HepG2 (cell line): ENCODE data around the gene POGLUT2. TPM values are rescaled to one million over a fixed set of nuclear protein-coding genes. Genes with fewer than 3 reads are reported as not detected.

Source experiments
- ATAC-seq: fragments of 200-7000 bp; cut with Tn5 transposase; 3 replicates; pipeline ENCODE4 v1.9.1; 2020; ENCODE audit warnings: mild to moderate bottlenecking, moderate library complexity
- BruUV-seq: library from RNA; stranded (reverse); fragments of 400-500 nt; replicated peaks from 2 replicates; lab custom pipeline; 2021; lab: Mats Ljungman, UMichigan
- CTCF ChIA-PET: fragments of 300-600 bp; formaldehyde crosslinking; extraction: SDS; loops from one replicate; lab custom pipeline; 2021; ENCODE audit warnings: low total read pairs, inconsistent platforms, low intra/inter-chr PET ratio; lab: Yijun Ruan, JAX
- POLR2A ChIA-PET: fragments of 350-600 bp; sonication (Branson Sonifier 250); formaldehyde crosslinking; loops from one replicate; lab custom pipeline; 2020; ENCODE audit warnings: antibody characterized with exemption, inconsistent platforms; lab: Yijun Ruan, JAX
- DNase-seq: peaks from one replicate; pipeline ENCODE4 v3.0.0-alpha.2; 2015; ENCODE audit warnings: low spot score
- FAIRE-seq: peaks from 3 replicates; lab custom pipeline; 2011; peaks lifted over from hg19 to GRCh38; lab: Jason Lieb, UNC
- H2AFZ ChIP-seq: one replicate; pipeline ENCODE4 v1.6.1; 2011; ENCODE audit warnings: low read length, inconsistent platforms
- H3K27ac ChIP-seq: fragments of 300-600 bp; 3 replicates; pipeline ENCODE4 v1.8.0; 2011; ENCODE audit warnings: mixed run types, mild to moderate bottlenecking, mixed read lengths, low read length, inconsistent platforms; ENCODE audit not compliant: insufficient read depth; ENCODE audit errors: extremely low read length
- H3K27me3 ChIP-seq, 2 experiments: fragments of 200-600 bp in 1 of 2; 2 replicates in 1 of 2; 3 replicates in 1 of 2; pipeline versions ENCODE4 v1.6.0 to v1.8.0; 2011; ENCODE audit warnings: low read length in 2 of 2, mild to moderate bottlenecking in 2 of 2, moderate library complexity in 2 of 2, inconsistent platforms in 1 of 2; ENCODE audit not compliant: insufficient read depth in 2 of 2, control insufficient read depth in 1 of 2
- H3K36me3 ChIP-seq, 2 experiments: fragments of 200-600 bp in 1 of 2; replicated peaks in 1 of 2; 2 replicates in 1 of 2; 3 replicates in 1 of 2; pipeline versions ENCODE4 v1.5.1 to v1.8.0; 2011; ENCODE audit warnings: low read length in 2 of 2, inconsistent platforms in 1 of 2; ENCODE audit not compliant: insufficient read depth in 2 of 2, control insufficient read depth in 1 of 2
- H3K4me1 ChIP-seq: 2 replicates; pipeline ENCODE4 v1.5.1; 2012; ENCODE audit warnings: low read length, inconsistent platforms; ENCODE audit not compliant: insufficient read depth
- H3K4me2 ChIP-seq: 2 replicates; pipeline ENCODE4 v1.6.0; 2011; ENCODE audit warnings: low read depth, low read length, inconsistent platforms
- H3K4me3 ChIP-seq, 3 experiments: fragments of 200-600 bp in 1 of 3; sonication (generic), shearing (Covaris generic) in 1 of 3; replicated peaks in 1 of 3; 2 replicates each; pipeline ENCODE4 v1.5.1; 2011 to 2016; ENCODE audit warnings: low read length in 3 of 3, inconsistent platforms in 2 of 3, low read depth in 2 of 3, mild to moderate bottlenecking in 2 of 3, control low read depth in 1 of 3, mixed read lengths in 1 of 3; ENCODE audit not compliant: insufficient read depth in 1 of 3
- H3K79me2 ChIP-seq: one replicate; pipeline ENCODE4 v1.6.1; 2011; ENCODE audit warnings: low read length, inconsistent platforms; ENCODE audit not compliant: insufficient read depth
- H3K9ac ChIP-seq: 2 replicates; pipeline ENCODE4 v1.6.0; 2011; ENCODE audit warnings: mild to moderate bottlenecking, low read depth, low read length, inconsistent platforms; ENCODE audit not compliant: insufficient read depth
- H3K9me3 ChIP-seq: 2 replicates; pipeline ENCODE4 v1.5.1; 2012; ENCODE audit warnings: mild to moderate bottlenecking, low read length
- H4K20me1 ChIP-seq: 2 replicates; pipeline ENCODE4 v1.6.0; 2011; ENCODE audit warnings: inconsistent platforms, mild to moderate bottlenecking, low read length, moderate library complexity; ENCODE audit not compliant: insufficient read depth
- DNMT3B ChIP-seq: conservative IDR thresholded peaks from 2 replicates; pipeline ENCODE4 v1.6.1; 2016; ENCODE audit warnings: missing biosample characterization, control low read depth
- GATAD1 ChIP-seq: IDR thresholded peaks from 2 replicates; pipeline ENCODE4 v1.6.1; 2016; ENCODE audit warnings: missing genetic modification reagents, missing compliant biosample characterization
- HMG20A ChIP-seq: IDR thresholded peaks from 2 replicates; pipeline ENCODE4 v1.6.1; 2016; ENCODE audit warnings: borderline replicate concordance
- MED8 ChIP-seq: sonication (generic); formaldehyde crosslinking; IDR thresholded peaks from 2 replicates; pipeline ENCODE4 v1.8.1; 2023; ENCODE audit warnings: mild to moderate bottlenecking, missing genetic modification reagents; ENCODE audit not compliant: insufficient replicate concordance
- NCOA2 ChIP-seq: sonication (generic); formaldehyde crosslinking; IDR thresholded peaks from 2 replicates; pipeline ENCODE4 v1.8.0; 2022; ENCODE audit warnings: inconsistent platforms
- NFYB ChIP-seq: sonication (generic); formaldehyde crosslinking; IDR thresholded peaks from 2 replicates; pipeline ENCODE4 v1.4.0; 2020; ENCODE audit warnings: missing genetic modification reagents
- SP1 ChIP-seq, 2 experiments: fragments of 450-650 bp in 1 of 2; sonication (generic) in 1 of 2; formaldehyde crosslinking in 1 of 2; IDR thresholded peaks; 2 replicates each; pipeline versions ENCODE4 v1.4.0 to v1.6.1; 2016 to 2020; ENCODE audit warnings: missing genetic modification reagents in 1 of 2
- WIZ ChIP-seq: sonication (generic); formaldehyde crosslinking; IDR thresholded peaks from 2 replicates; pipeline ENCODE4 v1.5.1; 2020; ENCODE audit warnings: mild to moderate bottlenecking, missing genetic modification reagents
- ZFP36L1 ChIP-seq: sonication (generic); formaldehyde crosslinking; IDR thresholded peaks from 2 replicates; pipeline ENCODE4 v1.8.0; 2022; ENCODE audit warnings: mild to moderate bottlenecking, missing genetic modification reagents, moderate library complexity
- ZFYVE20 ChIP-seq: sonication (generic); formaldehyde crosslinking; IDR thresholded peaks from 2 replicates; pipeline ENCODE4 v1.8.0; 2023; ENCODE audit warnings: low read depth, mild to moderate bottlenecking, moderate library complexity, missing genetic modification reagents, borderline replicate concordance
- ZNF121 ChIP-seq: sonication (generic); formaldehyde crosslinking; IDR thresholded peaks from 2 replicates; pipeline ENCODE4 v1.5.0; 2020; ENCODE audit warnings: mild to moderate bottlenecking, missing genetic modification reagents
- ZNF142 ChIP-seq: sonication (generic); formaldehyde crosslinking; IDR thresholded peaks from 2 replicates; pipeline ENCODE4 v1.4.0; 2020; ENCODE audit warnings: missing genetic modification reagents
- ZNF891 ChIP-seq: sonication (generic); formaldehyde crosslinking; IDR thresholded peaks from 2 replicates; pipeline ENCODE4 v1.5.0; 2020; ENCODE audit warnings: mild to moderate bottlenecking, missing genetic modification reagents
- WGBS: methylation state at CpG from one replicate; pipeline ENCODE4 v1.1.6; 2017; ENCODE audit warnings: low lambda C conversion rate; 5-methylcytosine and 5-hydroxymethylcytosine counted together
- in situ Hi-C: cut with HindIII; loops from 2 replicates; pipeline ENCODE4 v1.10.0; 2017; ENCODE audit warnings: low pct_unique_long_range_greater_than_20kb; ENCODE audit not compliant: extremely low pct_ligation_motif_present
- intact Hi-C: fragments of 100-400 bp; cut with micrococcal nuclease; formaldehyde crosslinking; loops from one replicate; pipeline ENCODE4 v1.10.0; 2022; ENCODE audit not compliant: unreplicated experiment
- polyA plus RNA-seq, 8 experiments: library from polyadenylated mRNA; depleted of rRNA in 3 of 8; stranded (reverse) in 7 of 8; unstranded in 1 of 8; fragments of >200 nt; fragmentation: Illumina TruSeq in 4 of 8; extraction: Trizol in 4 of 8; gene quantifications; 2 replicates each; pipeline versions ENCODE4 v1.2.1 to v1.2.3, GENCODE V29; 2011 to 2016; ENCODE audit warnings: low read depth in 4 of 8, missing spikeins in 1 of 8, mixed read lengths in 1 of 8; ENCODE audit not compliant: insufficient read depth in 1 of 8
- total RNA-seq, 5 experiments: library from RNA; depleted of rRNA; stranded (reverse); fragments of >200 nt; fragmentation: Illumina TruSeq; extraction: Trizol; gene quantifications; 2 replicates each; pipeline ENCODE4 v1.2.3, GENCODE V29; 2016; ENCODE audit warnings: low read depth in 1 of 5
- TF ChIP-seq, protein P1 (sequence below): sonication (generic); formaldehyde crosslinking; IDR thresholded peaks from 2 replicates; pipeline ENCODE4 v1.4.0; 2020; ENCODE audit warnings: missing genetic modification reagents, low read depth, mild to moderate bottlenecking, borderline replicate concordance

POGLUT2 gene
- total and polyA plus RNA-seq, 2 of the 13 experiments (the other 11 are each of a cell fraction or from before 2014, with no cell fraction given), result 18.0 to 26.1 TPM

DNA sequence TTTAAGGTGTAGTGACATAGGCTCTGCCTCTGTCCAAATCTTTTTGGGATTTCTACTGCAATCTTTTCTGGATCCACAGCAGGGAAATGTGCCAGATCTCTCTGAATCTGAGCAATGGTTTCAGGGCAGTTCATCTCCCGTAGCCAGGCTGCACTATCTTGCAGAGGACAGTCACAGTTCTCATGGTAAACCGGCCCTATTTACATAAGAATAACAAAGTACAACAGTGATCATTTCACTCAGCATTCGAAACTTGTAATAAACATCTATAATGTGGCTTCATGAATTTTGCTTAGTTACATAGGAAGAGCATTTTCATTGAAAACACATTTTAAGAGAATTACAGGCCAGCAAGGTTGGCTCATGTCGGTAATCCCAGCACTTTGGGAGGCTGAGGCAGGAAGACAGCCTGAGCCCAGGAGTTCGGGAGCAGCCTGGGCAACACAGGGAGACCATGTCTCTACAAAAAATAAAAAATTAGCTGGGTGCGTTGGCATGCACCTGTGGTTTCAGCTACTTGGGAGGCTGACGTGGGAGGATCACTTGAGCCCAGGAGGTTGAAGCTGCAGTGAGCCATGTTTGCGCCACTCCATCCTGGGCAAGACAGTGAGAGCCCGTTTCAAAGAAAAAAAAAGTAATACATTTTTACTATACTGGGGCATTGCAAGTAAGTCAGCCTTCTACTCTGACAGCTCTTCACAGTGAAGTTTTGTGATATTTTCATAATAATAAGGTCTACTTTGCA, 5.0 kb downstream of the POGLUT2 start (continued):
- TF ChIP-seq ZFYVE20 (CRISPR knock-in tag), result no peak
- no peak for TF ChIP-seq WIZ
- no peak for TF ChIP-seq ZFP36L1
- TF ChIP-seq DNMT3B (CRISPR knock-in tag), result no peak

DNA sequence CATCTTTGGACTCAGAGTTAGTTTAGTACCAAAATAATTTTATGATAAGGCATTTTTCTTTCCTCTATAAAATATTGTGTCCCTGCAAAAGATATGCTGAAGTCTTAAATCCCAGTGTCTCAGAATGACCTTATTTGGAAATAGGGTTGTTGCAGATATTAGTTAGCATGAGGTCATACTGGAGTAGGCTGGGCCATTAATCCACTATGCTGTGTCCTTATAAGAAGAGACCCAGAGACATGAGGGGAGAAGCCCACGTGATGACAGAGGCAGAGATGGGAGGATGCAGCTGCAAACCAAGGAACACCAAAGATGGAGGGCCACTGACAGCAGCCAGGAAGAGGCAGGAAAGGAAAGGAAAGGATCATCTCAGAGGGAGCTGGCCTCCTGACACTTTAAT, 6.4 kb downstream of the POGLUT2 start:
- no peak overlapping the region for H3K9ac ChIP-seq
- TF ChIP-seq SP1 (IDR thresholded peaks at IDR 0.05) (no peak), SP1 (CRISPR knock-in tag; IDR thresholded peaks at IDR 0.05) (no peak), GATAD1 (CRISPR knock-in tag) (no peak), ZNF891 (no peak), HMG20A (CRISPR knock-in tag) (no peak), MED8 (no peak), ZNF121 (CRISPR knock-in tag) (no peak), ZNF142 (CRISPR knock-in tag) (no peak), NCOA2 (CRISPR knock-in tag) (no peak), NFYB (CRISPR knock-in tag) (no peak)
- TF ChIP-seq, protein P1, sequence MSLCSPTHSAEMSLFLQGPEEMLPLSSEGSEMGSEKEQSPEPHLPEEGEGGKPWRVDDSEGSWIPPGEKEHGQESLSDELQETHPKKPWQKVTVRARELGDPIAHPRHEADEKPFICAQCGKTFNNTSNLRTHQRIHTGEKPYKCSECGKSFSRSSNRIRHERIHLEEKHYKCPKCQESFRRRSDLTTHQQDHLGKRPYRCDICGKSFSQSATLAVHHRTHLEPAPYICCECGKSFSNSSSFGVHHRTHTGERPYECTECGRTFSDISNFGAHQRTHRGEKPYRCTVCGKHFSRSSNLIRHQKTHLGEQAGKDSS (CRISPR knock-in tag), result no peak
- peaks cover 8% of the 10 kb centered on the region for H3K4me1 ChIP-seq
- WGBS, result 96% methylated on average over 1 of the region's 1 CpG
- H4K20me1 ChIP-seq, result no peaks in the 10 kb centered on the region
- H2AFZ ChIP-seq, result no peak overlapping the region
- no peak overlapping the region for H3K27ac ChIP-seq
- H3K27me3 ChIP-seq, result no peaks in the 10 kb centered on the region
- FAIRE-seq, result no peak
- BruUV-seq, result no TSS peak
- ChIA-PET CTCF (no interaction called here), POLR2A (no interaction called here)
- peaks cover 1% of the 10 kb centered on the region for H3K79me2 ChIP-seq
- no peaks in the 10 kb centered on the region for H3K9me3 ChIP-seq
- H3K4me2 ChIP-seq, result no peak overlapping the region
- in situ Hi-C loops (no loop called here), intact Hi-C loops (no loop called here)
- peaks cover 2 to 9% of the 10 kb centered on the region in 2 experiments; a peak in 3 of 5 replicates for H3K36me3 ChIP-seq
- no peak for ATAC-seq
- DNase-seq, result no peak
- H3K4me3 ChIP-seq, result no peak overlapping the region
